Endodermal cell (in vitro differentiated cells): ENCODE measurements around the gene SGCD. TPM values are rescaled to one million over a fixed set of nuclear protein-coding genes. Genes with fewer than 3 reads are reported as not detected.

ENCODE experiments used
- DNase-seq: peaks from one replicate; pipeline ENCODE4 v3.0.0-alpha.2; 2017
- H3K27ac ChIP-seq: 2 replicates; pipeline ENCODE4 v1.5.1; 2013; ENCODE audit warnings: mild to moderate bottlenecking, low read depth, low read length, moderate library complexity
- H3K27me3 ChIP-seq: 2 replicates; pipeline ENCODE4 v1.6.1; 2013; ENCODE audit warnings: mild to moderate bottlenecking, low read length, moderate library complexity; ENCODE audit not compliant: insufficient read depth, control insufficient read depth, poor library complexity, severe bottlenecking
- H3K36me3 ChIP-seq: 2 replicates; pipeline ENCODE4 v1.7.0; 2013; ENCODE audit warnings: mild to moderate bottlenecking, low read length, moderate library complexity; ENCODE audit not compliant: control insufficient read depth, insufficient read depth
- H3K4me1 ChIP-seq: one replicate; pipeline ENCODE4 v1.7.0; 2013; ENCODE audit warnings: low read length; ENCODE audit not compliant: control insufficient read depth, insufficient read depth
- H3K4me3 ChIP-seq: 2 replicates; pipeline ENCODE4 v1.5.1; 2013; ENCODE audit warnings: mild to moderate bottlenecking, low read length, moderate library complexity
- H3K9ac ChIP-seq: 2 replicates; pipeline ENCODE4 v1.6.1; 2013; ENCODE audit warnings: mild to moderate bottlenecking, low read length, moderate library complexity; ENCODE audit not compliant: poor library complexity, severe bottlenecking; ENCODE audit errors: extremely low read depth
- H3K9me3 ChIP-seq: 2 replicates; pipeline ENCODE4 v1.6.1; 2013; ENCODE audit warnings: mild to moderate bottlenecking, low read length, moderate library complexity; ENCODE audit not compliant: control insufficient read depth
- H3K27ac Mint-ChIP-seq: 2 replicates; pipeline ENCODE4 v1.8.0; 2020; ENCODE audit warnings: mixed read lengths
- H3K27me3 Mint-ChIP-seq: 2 replicates; pipeline ENCODE4 v1.8.0; 2021; ENCODE audit warnings: mild to moderate bottlenecking, mixed read lengths; ENCODE audit not compliant: insufficient read depth
- H3K36me3 Mint-ChIP-seq: 2 replicates; pipeline ENCODE4 v1.8.0; 2020; ENCODE audit warnings: low read depth, mixed read lengths
- H3K4me1 Mint-ChIP-seq: 2 replicates; pipeline ENCODE4 v1.8.0; 2020; ENCODE audit warnings: mixed read lengths
- H3K4me3 Mint-ChIP-seq: 2 replicates; pipeline ENCODE4 v1.8.0; 2020; ENCODE audit warnings: mild to moderate bottlenecking, moderate library complexity, mixed read lengths
- H3K9me3 Mint-ChIP-seq: 2 replicates; pipeline ENCODE4 v1.8.0; 2020; ENCODE audit warnings: mild to moderate bottlenecking, mixed read lengths
- CTCF ChIP-seq: fragments of 200-600 bp; sonication (generic); conservative IDR thresholded peaks from 2 replicates; pipeline ENCODE4 v1.5.0; 2021; ENCODE audit warnings: antibody characterized with exemption, mild to moderate bottlenecking
- WGBS, 2 experiments: methylation state at CpG; one replicate each; pipeline versions ENCODE4 v1.1.5 to v1.1.7; 2013; ENCODE audit warnings: missing lambda C conversion rate in 2 of 2, mixed read lengths in 1 of 2; ENCODE audit not compliant: insufficient coverage in 1 of 2, insufficient read length in 1 of 2; 5-methylcytosine and 5-hydroxymethylcytosine counted together
- total RNA-seq, 2 donors: library from RNA; stranded (reverse); fragmentation: NEBNext Ultra II Directional in 1 of 2; extraction: Animal tissue kit (Norgen Biotek cat#: 25700) in 1 of 2; gene quantifications; 2 replicates in 1 of 2; 3 replicates in 1 of 2; pipeline ENCODE4 v1.2.1, GENCODE V29; 2021

Gene SGCD
- total RNA-seq, 2 donors from 2014 or later = 0.04 to 0.42 TPM

GRCh38 chr5:156446526-156446925 is 119.6 kb downstream of the SGCD start:
- Histone ChIP-seq H3K9ac (no peak overlapping the region), H3K4me1 (peaks cover 6% of the 10 kb centered on the region), H3K4me3 (no peak overlapping the region), H3K27me3 (no peaks in the 10 kb centered on the region), H3K9me3 (no peaks in the 10 kb centered on the region), H3K27ac (no peak overlapping the region), H3K36me3 (no peaks in the 10 kb centered on the region)
- Mint-ChIP-seq H3K36me3 (no peaks in the 10 kb centered on the region), H3K4me3 (no peak overlapping the region), H3K27me3 (no peaks in the 10 kb centered on the region), H3K4me1 (peaks cover 23% of the 10 kb centered on the region), H3K9me3 (no peaks in the 10 kb centered on the region), H3K27ac (no peak overlapping the region)
- DNase-seq = no peak
- TF ChIP-seq CTCF = no peak
- 82% methylated on average over 4 of the region's 4 CpGs; no CpG with 5 or more reads in 1 of the 2 experiments for WGBS, 2 experiments

- DNase-seq = no peak
- H3K9me3 ChIP-seq = no peaks in the 10 kb centered on the region
- WGBS, 2 experiments = 83% methylated on average over 1 of the region's 2 CpGs; no CpG with 5 or more reads in 1 of the 2 experiments
- no peaks in the 10 kb centered on the region for H3K4me1 ChIP-seq
- Mint-ChIP-seq H3K27me3 (no peaks in the 10 kb centered on the region), H3K27ac (no peak overlapping the region), H3K4me1 (peaks cover 7% of the 10 kb centered on the region), H3K36me3 (no peaks in the 10 kb centered on the region), H3K4me3 (no peak overlapping the region), H3K9me3 (no peaks in the 10 kb centered on the region)
- H3K27ac ChIP-seq = no peak overlapping the region
- no peaks in the 10 kb centered on the region for H3K36me3 ChIP-seq
- H3K9ac ChIP-seq = no peak overlapping the region
- H3K4me3 ChIP-seq = no peak overlapping the region
- no peak for TF ChIP-seq CTCF
- peaks cover 14% of the 10 kb centered on the region for H3K27me3 ChIP-seq
Measured at GRCh38 chr5:156450778-156451177, 123.8 kb downstream of the SGCD start.

- no peak overlapping the region for H3K27ac ChIP-seq
- 80 to 92% methylated on average over 1 of the region's 1 CpG for WGBS, 2 experiments
Measured at GRCh38 chr5:156451505-156451904, 124.5 kb downstream of the SGCD start.

More at GRCh38 chr5:156451505-156451904, 124.5 kb downstream of the SGCD start:
- Mint-ChIP-seq H3K4me3 (no peak overlapping the region), H3K9me3 (no peaks in the 10 kb centered on the region), H3K27me3 (no peaks in the 10 kb centered on the region), H3K4me1 (peaks cover 4% of the 10 kb centered on the region), H3K36me3 (no peaks in the 10 kb centered on the region), H3K27ac (no peak overlapping the region)
- Histone ChIP-seq H3K4me1 (no peaks in the 10 kb centered on the region), H3K9me3 (no peaks in the 10 kb centered on the region), H3K9ac (no peak overlapping the region), H3K27me3 (peaks cover 20% of the 10 kb centered on the region), H3K4me3 (no peak overlapping the region), H3K36me3 (no peaks in the 10 kb centered on the region)
- DNase-seq = no peak
- TF ChIP-seq CTCF = no peak
